Activated CD4-positive, alpha-beta T cell treated with anti-CD3 and anti-CD28 coated beads, Interleukin-2, amount 50 U/mL, for 48 hours (primary cell): ENCODE data around the gene MYH11.

Experiments used
- DNase-seq, 2 experiments: peaks; one replicate each; pipeline ENCODE4 v3.0.0-alpha.2; 2020

The MYH11 gene

GRCh38 chr16:15856901-15857698 lies at the start of gene MYH11:
Gene MYH11 (minus strand): TSS chr16:15857028. CDS start chr16:15838252, 18,776 bp downstream.
- no peak for DNase-seq

- no peak for DNase-seq
Observed at GRCh38 chr16:15906439-15906838, 49.6 kb upstream of the MYH11 start.

DNA sequence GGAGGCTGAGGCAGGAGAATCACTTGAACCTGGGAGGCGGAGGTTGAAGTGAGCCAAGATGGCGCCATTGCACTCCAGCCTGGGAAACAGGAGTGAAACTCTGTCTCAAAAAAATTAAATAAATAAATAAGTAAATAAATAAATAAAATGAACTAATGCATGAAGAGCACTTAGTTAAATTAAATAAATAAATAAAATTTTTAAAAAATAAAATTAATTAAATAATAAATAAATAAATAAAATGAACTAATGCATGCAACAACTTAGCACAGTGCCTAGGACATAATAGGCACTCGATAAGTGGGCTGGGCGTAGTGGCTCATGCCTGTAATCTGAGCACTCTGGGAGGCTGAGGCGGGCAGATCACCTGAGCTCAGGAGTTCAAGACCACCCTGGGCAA lies 47.1 kb upstream of the MYH11 start:
- no peak for DNase-seq

- DNase-seq, result no peak
Observed at GRCh38 chr16:15900901-15901500, 44.2 kb upstream of the MYH11 start.

DNA sequence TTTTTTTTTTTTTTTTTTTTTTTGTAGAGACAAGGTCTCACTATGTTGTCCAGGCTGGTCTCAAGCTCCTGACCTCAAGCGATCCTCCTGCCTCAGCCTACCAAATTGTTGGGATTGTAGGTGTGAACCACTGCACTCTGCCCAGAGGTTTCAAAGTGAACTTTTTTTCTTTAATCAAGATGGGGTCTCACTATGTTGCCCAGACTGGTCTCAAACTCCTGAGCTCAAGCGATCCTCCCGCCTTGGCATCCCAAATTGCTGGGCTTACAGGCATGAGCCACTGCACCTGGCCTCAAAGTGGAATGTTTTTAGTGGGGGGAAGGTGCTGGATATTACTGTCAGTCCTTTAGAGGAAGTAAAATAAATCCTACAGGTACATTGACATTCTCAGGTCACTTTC lies 43.5 kb upstream of the MYH11 start:
- no peak for DNase-seq

DNA sequence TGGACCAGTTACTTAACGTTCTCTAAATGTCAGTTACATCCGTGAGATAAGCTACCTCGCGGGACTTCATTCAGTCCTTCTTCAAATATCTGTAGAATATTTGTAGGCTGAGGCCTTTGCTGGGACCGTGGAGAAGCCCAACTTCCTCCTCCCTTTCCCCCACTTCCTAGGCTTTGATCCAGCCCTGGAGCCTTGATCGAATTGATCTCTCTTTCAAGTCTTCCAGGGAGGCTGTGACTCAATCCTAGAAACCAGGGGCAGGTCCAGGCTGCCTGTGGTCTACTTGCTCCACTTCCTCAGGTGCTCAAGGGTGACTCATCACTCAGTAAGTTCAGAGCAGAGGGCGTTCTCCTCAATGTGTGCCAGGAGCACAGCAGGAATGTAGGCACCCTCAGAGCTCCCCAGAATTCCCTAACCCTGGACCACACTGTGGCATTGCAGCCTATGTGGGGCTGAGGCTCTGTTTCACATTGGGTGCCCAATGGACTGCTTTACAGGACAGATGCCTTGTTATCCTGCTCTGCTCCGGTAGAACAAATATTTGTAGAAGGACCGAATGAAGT lies 42.8 kb upstream of the MYH11 start:
- DNase-seq, result peak; percentile 49 to 64

DNA sequence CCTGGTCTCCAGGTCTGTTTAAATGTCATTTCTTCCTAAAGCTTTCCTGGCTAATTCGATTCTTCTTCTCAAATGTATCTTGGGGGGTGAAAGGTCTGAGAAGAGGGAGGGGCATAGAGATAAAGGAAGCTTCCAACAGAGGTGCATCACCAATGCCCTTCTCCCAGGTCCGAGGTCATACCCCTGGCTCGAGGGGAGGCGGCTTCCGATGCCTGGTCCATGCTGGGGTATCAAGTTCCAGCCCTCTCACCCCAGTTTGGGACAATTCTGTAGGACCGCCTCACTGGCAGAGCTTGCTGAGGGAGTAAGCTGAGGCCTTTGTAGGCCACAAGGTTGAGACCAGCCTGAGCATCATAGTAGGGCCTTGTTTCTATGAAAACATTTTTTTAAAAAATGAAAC lies 41.8 kb upstream of the MYH11 start:
- no peak for DNase-seq

DNA sequence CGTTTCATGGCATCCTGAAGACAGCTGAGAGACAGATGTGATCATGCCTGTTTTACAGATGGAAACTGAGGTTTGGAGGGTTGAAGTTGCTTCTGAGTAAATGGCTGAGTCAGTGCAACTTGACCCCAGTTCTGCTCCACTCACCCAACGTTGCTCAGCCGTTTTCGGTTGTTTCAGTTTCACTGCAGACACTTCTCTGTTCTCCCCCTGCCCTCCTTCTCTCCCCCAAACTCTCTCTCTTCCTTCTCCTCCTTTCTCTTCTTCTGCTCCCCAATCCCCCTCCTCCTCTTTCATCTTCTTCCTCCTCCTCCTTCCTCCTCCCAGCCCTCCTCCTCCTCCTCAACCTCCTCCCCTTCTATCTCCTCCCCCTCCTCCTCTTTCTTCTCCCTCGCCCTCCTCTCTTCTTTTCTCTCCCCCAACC lies 41.0 kb upstream of the MYH11 start:
- DNase-seq, result peak; percentile 48 to 65

GRCh38 chr16:15897121-15897780 lies 40.4 kb upstream of the MYH11 start:
- no peak for DNase-seq

GRCh38 chr16:15894571-15895374 lies 37.9 kb upstream of the MYH11 start:
- DNase-seq, result no peak

GRCh38 chr16:15891508-15891907 lies 34.7 kb upstream of the MYH11 start:
- DNase-seq, result no peak

GRCh38 chr16:15888072-15888976 lies 31.5 kb upstream of the MYH11 start, which contains the start of gene CEP20:
Gene CEP20 (minus strand): TSS chr16:15888603. CDS start chr16:15888585, 18 bp downstream.
- peak; percentile 100 for DNase-seq

GRCh38 chr16:15887283-15887682 lies 30.5 kb upstream of the MYH11 start:
- no peak for DNase-seq

DNA sequence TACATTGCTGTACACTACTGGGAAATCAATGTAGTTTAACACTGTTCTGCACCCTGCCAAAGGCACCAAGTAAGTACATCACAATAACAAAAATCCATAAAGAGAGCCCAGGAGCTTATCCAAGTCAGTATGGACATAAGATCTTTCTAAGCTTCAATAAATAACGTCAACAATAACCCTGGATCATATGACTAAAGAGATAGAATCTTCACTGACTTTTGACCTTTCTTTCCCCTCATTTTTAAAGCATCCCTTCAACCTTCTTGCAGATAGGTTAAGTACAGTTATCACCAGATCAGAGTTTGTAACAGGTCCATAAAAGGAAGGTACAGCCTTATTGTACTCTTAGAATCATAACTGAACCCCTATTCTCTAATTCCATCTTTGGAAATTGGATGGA lies 29.2 kb upstream of the MYH11 start:
- DNase-seq, result no peak

DNA sequence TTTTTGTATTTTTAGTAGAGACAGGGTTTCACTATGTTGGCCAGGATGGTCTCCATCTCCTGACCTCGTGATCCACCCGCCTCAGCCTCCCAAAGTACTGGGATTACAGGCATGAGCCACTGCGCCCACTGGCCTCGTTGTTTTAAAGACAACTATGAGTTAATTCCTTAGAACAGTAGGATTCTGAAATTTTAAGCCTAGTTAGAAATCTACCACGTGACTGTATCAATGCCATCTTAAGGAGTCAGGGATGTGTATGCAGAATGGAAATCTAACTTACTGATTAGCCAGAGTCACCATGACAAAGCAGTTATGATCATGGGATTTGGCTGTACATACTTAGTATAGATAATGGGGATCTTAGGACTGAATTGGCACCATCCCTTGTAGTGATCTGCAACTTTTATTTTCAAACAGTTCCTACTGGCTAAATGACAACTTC lies 28.8 kb upstream of the MYH11 start:
- DNase-seq, result no peak

- DNase-seq, result no peak
Observed at GRCh38 chr16:15882563-15882962, 25.7 kb upstream of the MYH11 start.

- no peak for DNase-seq
Observed at GRCh38 chr16:15881794-15882379, 25.1 kb upstream of the MYH11 start.

DNA sequence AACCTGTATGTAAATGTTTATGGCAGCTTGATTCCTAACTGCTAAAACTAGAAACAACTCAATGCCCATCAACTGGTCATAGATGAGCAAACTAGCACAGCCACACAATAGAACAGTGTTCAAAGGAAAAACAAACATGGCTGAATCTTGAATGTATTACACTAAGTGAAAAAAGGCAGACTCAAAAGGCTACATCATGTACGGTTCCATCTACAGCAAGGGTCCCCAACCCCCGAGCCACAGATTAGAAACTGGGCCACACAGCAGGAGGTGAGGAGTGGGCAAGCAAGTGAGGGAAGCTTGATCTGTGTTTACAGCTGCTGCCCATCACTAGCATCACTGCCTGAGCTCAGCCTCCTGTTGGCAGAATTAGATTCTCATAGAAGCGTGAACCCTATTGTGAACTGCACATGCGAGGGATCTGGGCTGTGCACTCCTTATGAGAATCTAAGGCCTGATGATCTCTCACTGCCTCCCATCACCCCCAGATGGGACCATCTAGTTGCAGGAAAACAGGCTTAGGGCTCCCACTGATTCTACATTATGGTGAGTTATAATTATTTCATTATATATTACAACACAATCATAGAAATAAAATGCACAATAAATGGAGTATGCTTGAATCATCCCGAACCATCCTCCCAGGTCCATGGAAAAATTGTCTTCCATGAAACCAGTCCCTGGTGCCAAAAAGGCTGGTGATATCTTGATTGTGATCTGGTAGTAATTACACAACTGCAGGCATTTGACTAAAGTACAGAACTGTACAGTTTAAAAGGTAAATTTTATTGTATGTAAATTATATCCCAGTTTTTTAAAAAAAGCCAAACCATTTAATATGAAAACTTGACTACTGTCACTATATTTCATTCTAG lies 23.8 kb upstream of the MYH11 start:
- no peak for DNase-seq

DNA sequence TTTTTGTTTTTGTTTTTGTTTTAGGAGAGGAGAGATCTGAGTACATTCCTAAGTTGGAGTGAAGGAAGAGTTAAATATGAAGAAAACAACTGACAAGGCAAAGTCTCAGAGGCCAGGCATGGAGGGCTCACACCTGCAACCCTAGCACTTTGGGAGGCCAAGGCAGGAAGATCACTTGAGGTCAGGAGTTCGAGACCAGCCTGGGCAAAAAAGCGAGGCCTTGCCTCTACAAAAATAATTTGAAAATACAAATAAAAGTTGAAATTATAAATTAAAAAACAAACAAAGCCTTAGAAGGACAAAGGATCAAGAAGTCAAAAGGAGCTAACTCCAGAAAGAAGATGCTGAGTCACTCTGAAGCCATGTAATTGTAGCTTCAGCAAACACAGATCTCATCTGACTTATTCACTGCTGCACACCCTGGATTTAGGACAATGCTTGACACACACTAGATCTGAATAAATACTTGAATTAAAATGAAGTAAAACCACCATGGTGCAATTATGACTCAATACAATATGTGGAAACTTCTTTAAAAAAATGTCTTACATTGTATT lies 22.5 kb upstream of the MYH11 start:
- no peak for DNase-seq

DNA sequence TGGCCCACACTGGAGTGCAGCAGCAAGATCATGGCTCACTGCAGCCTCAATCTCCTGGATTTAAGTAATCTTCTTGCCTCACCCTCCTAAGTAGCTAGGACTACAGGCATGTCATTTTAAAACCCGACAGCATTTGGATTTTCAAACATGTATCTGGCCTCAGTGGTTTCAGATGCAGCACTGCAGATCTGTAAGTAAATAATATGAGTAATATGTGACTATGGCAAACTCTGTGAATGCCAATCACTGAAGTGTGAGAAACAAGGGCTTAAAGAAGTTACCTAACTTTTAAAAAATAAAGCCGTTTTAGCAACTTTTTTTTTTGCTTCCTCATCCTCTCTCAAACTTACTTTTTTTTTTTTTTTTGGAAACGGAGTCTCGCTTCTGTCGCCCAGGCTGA lies 19.7 kb upstream of the MYH11 start:
- no peak for DNase-seq
